ENCODE data around the gene IL31RA. TPM values are rescaled to one million over a fixed set of nuclear protein-coding genes. Genes with fewer than 3 reads are reported as not detected.

The IL31RA gene
- total and polyA plus RNA-seq, 10 of the 15 experiments (the other 5 are each of a cell fraction or from before 2014, with no cell fraction given): 0.03 to 0.31 (median 0.11) TPM; not detected in 2

- intact Hi-C loops (cut with micrococcal nuclease; ENCODE audit: unreplicated experiment): loop anchor here (10.0 kb wide), 2 partner anchors 374 to 734 kb away; partner anchors contain the start of genes CDC20B and PLPP1
- no TSS peak for BruUV-seq (replicated peaks)
- Histone ChIP-seq H4K20me1 (ENCODE audit: control insufficient read depth, insufficient read depth) (no peaks in the 10 kb centered on the region), H3K4me3 (no peak overlapping the region), H3K79me2 (ENCODE audit: control insufficient read depth, insufficient read depth, low read length) (no peaks in the 10 kb centered on the region), H2AFZ (ENCODE audit: control insufficient read depth, low read depth, low read length) (no peak overlapping the region), H3K27ac (ENCODE audit: control insufficient read depth, insufficient read depth) (no peak overlapping the region), H3K27me3 (replicated peaks in 1 of 2; ENCODE audit: control insufficient read depth in 2 of 2, insufficient read depth in 2 of 2, low read length in 1 of 2) (0 out of 4 replicates have a peak, but pooled peaks cover 0 to 2% of the 10 kb centered on the region in 2 experiments), H3K4me2 (ENCODE audit: control insufficient read depth, insufficient read depth) (no peak overlapping the region), H3K36me3 (ENCODE audit: control insufficient read depth in 2 of 2, insufficient read depth in 2 of 2, low read length in 1 of 2) (no peaks in the 10 kb centered on the region), H3K9me3 (replicated peaks; ENCODE audit: control insufficient read depth, insufficient read depth, low read length) (no peaks in the 10 kb centered on the region), H3K9ac (ENCODE audit: control insufficient read depth, insufficient read depth, low read length) (no peak overlapping the region), H3K4me1 (ENCODE audit: control insufficient read depth, insufficient read depth, low read length) (peaks cover 2% of the 10 kb centered on the region)
- TF ChIP-seq IRF4 (IDR thresholded peaks at IDR 0.05; ENCODE audit: low read depth, low read length): no peak
- TF ChIP-seq SKIL (IDR thresholded peaks at IDR 0.05; ENCODE audit: low read depth, poor library complexity, severe bottlenecking): no peak
- no peak for TF ChIP-seq ZNF207 (IDR thresholded peaks at IDR 0.05; ENCODE audit: borderline replicate concordance)
- TF ChIP-seq SMC3 (IDR thresholded peaks at IDR 0.05; ENCODE audit: borderline replicate concordance, low read length): no peak
- TF ChIP-seq JUND (IDR thresholded peaks at IDR 0.05; ENCODE audit: low read depth, low read length): no peak
- ChIA-PET SMC1A (ENCODE audit: uncharacterized antibody, unreplicated experiment) (interaction anchor here (1.1 to 1.8 kb wide), 2 partner anchors 16 to 208 kb away, joined by 3 to 5 read pairs; no protein-coding TSS in a partner anchor), POLR2A (interaction anchor here (0.7 kb wide), 1 partner anchor 420 kb away, joined by 3 read pairs; no protein-coding TSS in a partner anchor), CTCF (interaction anchor here (1.5 kb wide), 1 partner anchor 11 kb away, joined by 4 read pairs; no protein-coding TSS in a partner anchor), RAD21 (ENCODE audit: unreplicated experiment) (no interaction called here)
- ATAC-seq: no peak
- WGBS (ENCODE audit: insufficient coverage, insufficient replicate concordance, low lambda C conversion rate, missing lambda C conversion rate): 92% methylated on average over 1 of the region's 1 CpG
- no peak for FAIRE-seq
- no peak for DNase-seq (ENCODE audit: low read depth, low spot score)
- in situ Hi-C loops (cut with MboI): no loop called here
Observed at GRCh38 chr5:55908804-55909203, 57.6 kb downstream of the IL31RA start.

Measured in GM12878 (cell line).